ENCODE measurements around the gene ACAD11.
A peak's percentile ranks its signal among the peaks of the same experiment; 100 is the strongest.
"Not testable (repeated sequence)": the region's sequence is repeated elsewhere in the genome, so short reads cannot be mapped to it uniquely, and the experiment has no call there.

Gene ACAD11

DNA sequence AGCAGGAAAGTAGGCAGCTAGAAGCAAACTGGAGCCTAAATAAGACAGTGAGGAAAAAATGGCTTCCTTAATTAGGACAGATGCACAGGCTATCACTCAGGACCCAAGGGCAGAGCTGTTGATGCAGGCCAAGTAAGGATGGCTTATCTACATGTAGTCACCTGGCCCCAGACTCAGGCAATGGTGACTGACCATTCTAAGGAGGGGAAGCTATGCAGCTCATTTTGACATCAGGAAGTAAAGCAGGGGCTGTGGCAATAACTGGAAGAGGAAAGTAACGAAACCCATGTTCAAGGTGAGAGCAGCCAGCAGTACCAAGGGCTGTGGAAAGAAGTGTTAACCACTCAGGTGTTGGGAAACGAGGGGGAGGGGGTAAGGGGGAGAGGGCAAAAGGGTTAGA, 16.2 kb downstream of the ACAD11 start:
- Histone ChIP-seq H3K4ac (ENCODE audit: low read depth in 1 of 2, low read length in 2 of 2) (no peak overlapping the region), H3K23ac (ENCODE audit: low read length in 2 of 2) (no peak overlapping the region), H4K8ac (ENCODE audit: low read length) (no peak overlapping the region), H3K14ac (ENCODE audit: low read length in 2 of 2) (no peak overlapping the region), H4K91ac (ENCODE audit: low read length) (peak overlapping the region; percentile 73), H3K4me1 (ENCODE audit: control insufficient read depth, insufficient read depth, low read depth, low read length) (peaks cover 1% of the 10 kb centered on the region), H3K4me3 (ENCODE audit: insufficient read depth in 1 of 2, low read depth in 1 of 2, low read length in 2 of 2) (no peak overlapping the region), H3K79me1 (replicated peaks; ENCODE audit: low read length, poor library complexity, severe bottlenecking) (peaks cover 8% of the 10 kb centered on the region), H3K9ac (ENCODE audit: low read length) (no peak overlapping the region), H2AFZ (ENCODE audit: low read depth, low read length) (no peak overlapping the region), H2BK120ac (ENCODE audit: low read depth, low read length) (no peak overlapping the region), H2BK5ac (ENCODE audit: low read depth, low read length, poor library complexity, severe bottlenecking) (no peak overlapping the region), H3K36me3 (ENCODE audit: control insufficient read depth in 1 of 2, insufficient read depth in 2 of 2, low read depth in 1 of 2, low read length in 2 of 2) (peaks cover 0 to 16% of the 10 kb centered on the region in 2 experiments), H2BK15ac (ENCODE audit: low read depth, poor library complexity, severe bottlenecking) (no peak overlapping the region), H2BK12ac (ENCODE audit: low read length in 2 of 2) (no peak overlapping the region), H3K4me2 (ENCODE audit: low read length, poor library complexity, severe bottlenecking) (no peak overlapping the region), H3K18ac (ENCODE audit: low read depth in 1 of 2, low read length in 2 of 2) (no peak overlapping the region), H2AK5ac (ENCODE audit: low read length, severe bottlenecking) (no peak overlapping the region), H3K27ac (ENCODE audit: low read length, poor library complexity, severe bottlenecking) (no peak overlapping the region), H3K27me3 (ENCODE audit: control insufficient read depth in 1 of 2, insufficient read depth in 1 of 2, low read length in 2 of 2) (no peaks in the 10 kb centered on the region), H3K9me3 (ENCODE audit: control insufficient read depth, low read length) (no peaks in the 10 kb centered on the region)
- 56% methylated on average over 2 of the region's 2 CpGs for WGBS
- no peak for DNase-seq

DNA sequence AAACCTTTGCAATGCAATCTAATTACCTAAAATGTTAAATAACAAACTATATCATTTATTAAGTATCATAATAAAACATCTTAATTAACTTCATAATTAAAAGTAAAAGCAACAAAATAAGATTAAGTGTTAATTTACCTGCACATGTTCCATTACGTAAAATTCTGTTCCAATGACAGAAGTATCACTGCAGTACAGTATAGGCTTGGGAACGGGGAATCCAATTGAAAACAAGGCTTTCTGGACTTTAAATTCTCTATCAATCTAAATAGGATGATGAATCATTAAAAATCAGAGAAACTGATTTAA, 17.1 kb downstream of the ACAD11 start:
- H3K9ac ChIP-seq (ENCODE audit: low read length): no peak overlapping the region
- H4K91ac ChIP-seq (ENCODE audit: low read length): no peak overlapping the region
- no peak overlapping the region for H4K8ac ChIP-seq (ENCODE audit: low read length)
- no peak overlapping the region for H2BK12ac ChIP-seq (ENCODE audit: low read length in 2 of 2)
- no peak overlapping the region for H2BK15ac ChIP-seq (ENCODE audit: low read depth, poor library complexity, severe bottlenecking)
- no CpG with 5 or more reads among the region's 2 CpGs for WGBS
- H3K27ac ChIP-seq (ENCODE audit: low read length, poor library complexity, severe bottlenecking): no peak overlapping the region
- H3K23ac ChIP-seq (ENCODE audit: low read length in 2 of 2): no peak overlapping the region
- no peaks in the 10 kb centered on the region for H3K27me3 ChIP-seq (ENCODE audit: control insufficient read depth in 1 of 2, insufficient read depth in 1 of 2, low read length in 2 of 2)
- H3K4me2 ChIP-seq (ENCODE audit: low read length, poor library complexity, severe bottlenecking): no peak overlapping the region
- H3K36me3 ChIP-seq (ENCODE audit: control insufficient read depth in 1 of 2, insufficient read depth in 2 of 2, low read depth in 1 of 2, low read length in 2 of 2): peaks cover 0 to 16% of the 10 kb centered on the region in 2 experiments
- no peak overlapping the region for H3K4ac ChIP-seq (ENCODE audit: low read depth in 1 of 2, low read length in 2 of 2)
- no peak overlapping the region for H3K14ac ChIP-seq (ENCODE audit: low read length in 2 of 2)
- H3K18ac ChIP-seq (ENCODE audit: low read depth in 1 of 2, low read length in 2 of 2): no peak overlapping the region
- H2AK5ac ChIP-seq (ENCODE audit: low read length, severe bottlenecking): no peak overlapping the region
- peaks cover 6% of the 10 kb centered on the region for H3K79me1 ChIP-seq (replicated peaks; ENCODE audit: low read length, poor library complexity, severe bottlenecking)
- no peak overlapping the region for H2BK120ac ChIP-seq (ENCODE audit: low read depth, low read length)
- H3K4me3 ChIP-seq (ENCODE audit: insufficient read depth in 1 of 2, low read depth in 1 of 2, low read length in 2 of 2): no peak overlapping the region
- peaks cover 1% of the 10 kb centered on the region for H3K4me1 ChIP-seq (ENCODE audit: control insufficient read depth, insufficient read depth, low read depth, low read length)
- no peak overlapping the region for H2BK5ac ChIP-seq (ENCODE audit: low read depth, low read length, poor library complexity, severe bottlenecking)
- no peak for DNase-seq
- no peak overlapping the region for H2AFZ ChIP-seq (ENCODE audit: low read depth, low read length)
- H3K9me3 ChIP-seq (ENCODE audit: control insufficient read depth, low read length): no peaks in the 10 kb centered on the region

DNA sequence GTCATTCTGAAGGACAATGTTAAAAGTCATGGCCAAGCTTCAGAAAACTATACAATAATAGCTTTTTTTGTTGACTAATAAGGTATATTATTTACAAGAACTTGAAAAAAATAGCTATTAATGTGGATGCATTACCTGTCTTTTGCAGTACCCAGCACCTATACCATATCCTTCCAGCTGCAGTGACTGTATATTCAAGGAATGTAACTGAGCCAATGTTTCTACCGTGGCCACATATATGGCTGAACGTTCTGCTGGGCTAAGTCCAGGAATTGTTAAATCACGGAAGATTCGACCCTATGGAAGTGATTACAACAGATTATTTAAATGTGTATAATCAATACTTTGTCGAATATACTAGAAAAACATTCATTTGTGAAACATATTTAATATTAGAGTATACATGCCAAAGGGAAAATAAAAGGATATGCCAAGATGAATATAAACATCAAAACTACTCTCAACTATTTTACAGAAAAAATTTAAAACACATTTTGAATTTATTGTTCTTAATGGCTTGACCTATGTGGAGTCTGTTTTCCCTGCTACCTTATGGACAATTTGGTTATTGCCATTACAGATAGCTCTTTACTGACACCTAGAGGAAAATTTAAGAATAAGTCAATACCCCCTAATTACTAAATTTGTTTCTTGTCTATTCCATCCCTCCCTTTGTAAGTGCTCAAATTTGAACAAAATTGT, 17.6 kb downstream of the ACAD11 start:
- Histone ChIP-seq H3K36me3 (ENCODE audit: control insufficient read depth in 1 of 2, insufficient read depth in 2 of 2, low read depth in 1 of 2, low read length in 2 of 2) (peaks cover 0 to 16% of the 10 kb centered on the region in 2 experiments), H3K9me3 (ENCODE audit: control insufficient read depth, low read length) (no peaks in the 10 kb centered on the region), H3K79me1 (replicated peaks; ENCODE audit: low read length, poor library complexity, severe bottlenecking) (peaks cover 3% of the 10 kb centered on the region), H2BK12ac (ENCODE audit: low read length in 2 of 2) (no peak overlapping the region), H3K23ac (ENCODE audit: low read length in 2 of 2) (no peak overlapping the region), H3K4me1 (ENCODE audit: control insufficient read depth, insufficient read depth, low read depth, low read length) (peaks cover 1% of the 10 kb centered on the region), H3K9ac (ENCODE audit: low read length) (peak overlapping the region; percentile 57), H2BK15ac (ENCODE audit: low read depth, poor library complexity, severe bottlenecking) (no peak overlapping the region), H2BK5ac (ENCODE audit: low read depth, low read length, poor library complexity, severe bottlenecking) (no peak overlapping the region), H3K27ac (ENCODE audit: low read length, poor library complexity, severe bottlenecking) (no peak overlapping the region), H3K4me3 (ENCODE audit: insufficient read depth in 1 of 2, low read depth in 1 of 2, low read length in 2 of 2) (no peak overlapping the region), H3K14ac (ENCODE audit: low read length in 2 of 2) (no peak overlapping the region), H2AFZ (ENCODE audit: low read depth, low read length) (no peak overlapping the region), H3K4ac (ENCODE audit: low read depth in 1 of 2, low read length in 2 of 2) (no peak overlapping the region), H3K27me3 (ENCODE audit: control insufficient read depth in 1 of 2, insufficient read depth in 1 of 2, low read length in 2 of 2) (no peaks in the 10 kb centered on the region), H3K18ac (ENCODE audit: low read depth in 1 of 2, low read length in 2 of 2) (no peak overlapping the region), H4K8ac (ENCODE audit: low read length) (no peak overlapping the region), H3K4me2 (ENCODE audit: low read length, poor library complexity, severe bottlenecking) (no peak overlapping the region), H4K91ac (ENCODE audit: low read length) (no peak overlapping the region), H2BK120ac (ENCODE audit: low read depth, low read length) (no peak overlapping the region), H2AK5ac (ENCODE audit: low read length, severe bottlenecking) (no peak overlapping the region)
- DNase-seq: peak; percentile 67
- WGBS: 52% methylated on average over 2 of the region's 5 CpGs

DNA sequence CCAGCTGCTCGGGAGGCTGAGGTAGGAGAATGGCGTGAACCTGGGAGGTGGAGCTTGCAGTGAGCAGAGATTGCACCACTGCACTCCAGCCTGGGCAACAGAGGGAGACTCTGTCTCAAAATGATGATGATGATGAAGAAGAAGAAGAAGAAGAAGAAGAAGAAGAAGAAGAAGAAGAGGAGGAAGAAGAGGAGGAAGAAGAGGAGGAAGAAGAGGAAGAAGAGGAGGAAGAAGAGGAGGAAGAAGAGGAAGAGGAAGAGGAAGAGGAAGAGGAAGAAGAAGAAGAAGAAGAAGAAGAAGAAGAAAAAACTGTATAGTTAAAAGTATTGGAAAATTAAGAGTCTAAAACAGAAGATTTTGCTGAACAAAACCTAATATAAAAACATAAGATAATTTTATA, 18.2 kb downstream of the ACAD11 start:
- H3K4me3 ChIP-seq (ENCODE audit: insufficient read depth in 1 of 2, low read depth in 1 of 2, low read length in 2 of 2); DNase-seq; H3K18ac ChIP-seq (ENCODE audit: low read depth in 1 of 2, low read length in 2 of 2); H3K4me1 ChIP-seq (ENCODE audit: control insufficient read depth, insufficient read depth, low read depth, low read length); H3K14ac ChIP-seq (ENCODE audit: low read length in 2 of 2); H2BK5ac ChIP-seq (ENCODE audit: low read depth, low read length, poor library complexity, severe bottlenecking); H3K27ac ChIP-seq (ENCODE audit: low read length, poor library complexity, severe bottlenecking); H3K27me3 ChIP-seq (ENCODE audit: control insufficient read depth in 1 of 2, insufficient read depth in 1 of 2, low read length in 2 of 2); H2AK5ac ChIP-seq (ENCODE audit: low read length, severe bottlenecking); H4K8ac ChIP-seq (ENCODE audit: low read length); H4K91ac ChIP-seq (ENCODE audit: low read length); H2BK12ac ChIP-seq (ENCODE audit: low read length in 2 of 2); H2AFZ ChIP-seq (ENCODE audit: low read depth, low read length); H3K4me2 ChIP-seq (ENCODE audit: low read length, poor library complexity, severe bottlenecking); H3K4ac ChIP-seq (ENCODE audit: low read depth in 1 of 2, low read length in 2 of 2); H2BK120ac ChIP-seq (ENCODE audit: low read depth, low read length); H2BK15ac ChIP-seq (ENCODE audit: low read depth, poor library complexity, severe bottlenecking); H3K79me1 ChIP-seq (replicated peaks; ENCODE audit: low read length, poor library complexity, severe bottlenecking); H3K23ac ChIP-seq (ENCODE audit: low read length in 2 of 2); H3K9me3 ChIP-seq (ENCODE audit: control insufficient read depth, low read length): not testable (repeated sequence)
- Histone ChIP-seq H3K9ac (ENCODE audit: low read length) (peak overlapping the region; percentile 57), H3K36me3 (ENCODE audit: control insufficient read depth in 1 of 2, insufficient read depth in 2 of 2, low read depth in 1 of 2, low read length in 2 of 2) (peaks cover 0 to 22% of the 10 kb centered on the region in 2 experiments)
- WGBS: 78% methylated on average over 2 of the region's 2 CpGs

All from mesenchymal stem cell (in vitro differentiated cells and primary cell).